Bronchial epithelial cell (primary cell): ENCODE measurements around the gene KIAA1217. TPM values are rescaled to one million over a fixed set of nuclear protein-coding genes. Genes with fewer than 3 reads are reported as not detected.
A peak's percentile ranks its signal among the peaks of the same experiment; 100 is the strongest.
"Not testable (repeated sequence)": the region's sequence is repeated elsewhere in the genome, so short reads cannot be mapped to it uniquely, and the experiment has no call there.

Experiments used
- DNase-seq: peaks from one replicate; pipeline ENCODE4 v3.0.0-alpha.2; 2010; ENCODE audit warnings: low read depth
- FAIRE-seq: peaks from 2 replicates; lab custom pipeline; 2011; peaks lifted over from hg19 to GRCh38; lab: Jason Lieb, UNC
- H3K27me3 ChIP-seq: 2 replicates; pipeline ENCODE4 v1.5.1; 2011; ENCODE audit warnings: low read length; ENCODE audit not compliant: control insufficient read depth, insufficient read depth
- H3K36me3 ChIP-seq: 2 replicates; pipeline ENCODE4 v1.5.1; 2011; ENCODE audit warnings: low read length; ENCODE audit not compliant: control insufficient read depth, insufficient read depth
- H3K4me3 ChIP-seq: 2 replicates; pipeline ENCODE4 v1.5.1; 2011; ENCODE audit warnings: mild to moderate bottlenecking, low read depth, low read length, control low read depth
- total RNA-seq: library from RNA; depleted of rRNA; stranded (reverse); fragments of >200 nt; gene quantifications from 2 replicates; pipeline ENCODE4 v1.2.1, GENCODE V29; 2014
- TF ChIP-seq, protein P1 (sequence below): IDR thresholded peaks from 2 replicates; pipeline ENCODE4 v1.5.1; 2011; ENCODE audit warnings: mild to moderate bottlenecking, moderate library complexity, low read length, control low read depth, inconsistent platforms; ENCODE audit not compliant: insufficient read depth, severe bottlenecking

KIAA1217 gene
- total RNA-seq, 1 donor from 2014 or later: 3.4 TPM

DNA sequence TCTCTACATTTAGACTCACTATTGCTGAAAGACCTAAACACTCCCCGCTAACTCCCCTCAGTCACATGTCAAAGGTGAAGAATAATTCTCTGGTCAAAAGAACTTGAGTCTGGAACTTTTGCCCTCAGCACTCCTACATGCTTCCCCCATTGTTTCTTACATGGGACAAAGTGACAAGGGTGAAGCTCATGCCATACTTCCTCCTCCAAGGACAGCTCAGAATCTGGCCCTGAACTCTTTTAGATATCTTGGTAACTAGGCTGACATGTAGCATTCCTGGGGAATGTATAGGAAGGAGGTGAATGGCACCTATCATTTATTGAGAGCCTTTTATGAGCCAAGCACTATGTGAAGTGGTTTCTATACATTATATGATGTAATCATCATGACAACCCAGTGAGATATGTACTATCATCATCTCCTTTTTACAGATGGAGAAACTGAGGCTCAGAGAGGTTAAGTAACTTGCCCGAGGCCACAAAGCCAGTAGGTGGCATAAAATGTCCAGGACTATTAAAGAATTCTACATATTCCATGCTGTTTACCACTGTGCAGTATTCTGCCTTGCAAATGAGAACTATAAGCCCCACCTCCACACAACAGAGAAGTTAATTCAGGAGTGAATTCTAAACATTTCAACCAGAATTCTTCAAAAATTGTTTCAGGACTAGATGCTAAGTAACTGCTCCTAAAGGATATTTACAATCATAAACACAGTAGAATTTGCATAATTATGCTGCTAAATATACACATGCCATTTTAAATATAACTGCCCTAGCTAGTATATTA is 268.2 kb downstream of the KIAA1217 start:
- H3K4me3 ChIP-seq: no peak overlapping the region
- FAIRE-seq (no peak), DNase-seq (no peak)
- H3K27me3 ChIP-seq: no peaks in the 10 kb centered on the region
- TF ChIP-seq, protein P1, sequence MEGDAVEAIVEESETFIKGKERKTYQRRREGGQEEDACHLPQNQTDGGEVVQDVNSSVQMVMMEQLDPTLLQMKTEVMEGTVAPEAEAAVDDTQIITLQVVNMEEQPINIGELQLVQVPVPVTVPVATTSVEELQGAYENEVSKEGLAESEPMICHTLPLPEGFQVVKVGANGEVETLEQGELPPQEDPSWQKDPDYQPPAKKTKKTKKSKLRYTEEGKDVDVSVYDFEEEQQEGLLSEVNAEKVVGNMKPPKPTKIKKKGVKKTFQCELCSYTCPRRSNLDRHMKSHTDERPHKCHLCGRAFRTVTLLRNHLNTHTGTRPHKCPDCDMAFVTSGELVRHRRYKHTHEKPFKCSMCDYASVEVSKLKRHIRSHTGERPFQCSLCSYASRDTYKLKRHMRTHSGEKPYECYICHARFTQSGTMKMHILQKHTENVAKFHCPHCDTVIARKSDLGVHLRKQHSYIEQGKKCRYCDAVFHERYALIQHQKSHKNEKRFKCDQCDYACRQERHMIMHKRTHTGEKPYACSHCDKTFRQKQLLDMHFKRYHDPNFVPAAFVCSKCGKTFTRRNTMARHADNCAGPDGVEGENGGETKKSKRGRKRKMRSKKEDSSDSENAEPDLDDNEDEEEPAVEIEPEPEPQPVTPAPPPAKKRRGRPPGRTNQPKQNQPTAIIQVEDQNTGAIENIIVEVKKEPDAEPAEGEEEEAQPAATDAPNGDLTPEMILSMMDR: no peak
- H3K36me3 ChIP-seq: peaks cover 25% of the 10 kb centered on the region

DNA sequence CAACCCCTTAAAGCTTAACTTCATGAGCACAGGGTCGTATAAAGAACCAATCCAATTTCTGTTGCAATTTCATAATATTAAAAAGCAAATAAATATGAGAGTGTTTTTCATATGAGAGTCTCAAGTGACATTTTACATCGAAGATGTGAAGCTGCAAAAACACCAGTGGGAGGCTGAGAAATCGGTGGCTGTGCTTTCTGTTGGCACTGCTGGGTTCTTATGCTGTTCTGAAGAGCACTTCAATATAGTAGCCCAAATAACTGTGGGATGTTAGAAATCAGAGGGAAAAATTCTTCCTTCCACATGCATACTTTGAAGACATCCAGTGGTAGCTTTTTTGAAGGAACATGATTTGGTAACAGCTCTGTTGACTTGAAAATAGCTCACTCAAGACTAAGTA is 269.0 kb downstream of the KIAA1217 start:
- no peak overlapping the region for H3K4me3 ChIP-seq
- peaks cover 21% of the 10 kb centered on the region for H3K36me3 ChIP-seq
- DNase-seq (no peak), FAIRE-seq (no peak)
- no peaks in the 10 kb centered on the region for H3K27me3 ChIP-seq
- TF ChIP-seq, protein P1: no peak

DNA sequence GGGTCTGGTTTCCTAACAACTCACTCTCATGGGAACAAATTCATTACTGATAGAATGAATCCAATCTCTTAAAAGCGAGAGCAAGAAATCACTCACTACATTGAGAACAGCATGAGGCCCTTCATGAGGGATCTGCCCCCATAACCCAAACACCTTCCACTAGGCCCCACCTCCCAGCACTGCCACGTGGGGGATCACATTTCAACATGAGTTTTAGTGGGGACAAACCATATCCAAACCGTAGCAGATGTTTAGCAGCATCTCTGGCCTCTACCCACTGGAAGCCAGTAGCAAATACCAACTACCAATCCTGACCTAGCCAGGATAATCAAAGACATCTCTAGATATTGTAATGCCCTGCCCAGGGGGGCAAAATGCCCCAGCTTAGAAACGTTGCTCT is 270.9 kb downstream of the KIAA1217 start:
- TF ChIP-seq, protein P1: no peak
- Histone ChIP-seq H3K4me3 (no peak overlapping the region), H3K27me3 (no peaks in the 10 kb centered on the region), H3K36me3 (peaks cover 11% of the 10 kb centered on the region)
- no peak for DNase-seq
- no peak for FAIRE-seq

DNA sequence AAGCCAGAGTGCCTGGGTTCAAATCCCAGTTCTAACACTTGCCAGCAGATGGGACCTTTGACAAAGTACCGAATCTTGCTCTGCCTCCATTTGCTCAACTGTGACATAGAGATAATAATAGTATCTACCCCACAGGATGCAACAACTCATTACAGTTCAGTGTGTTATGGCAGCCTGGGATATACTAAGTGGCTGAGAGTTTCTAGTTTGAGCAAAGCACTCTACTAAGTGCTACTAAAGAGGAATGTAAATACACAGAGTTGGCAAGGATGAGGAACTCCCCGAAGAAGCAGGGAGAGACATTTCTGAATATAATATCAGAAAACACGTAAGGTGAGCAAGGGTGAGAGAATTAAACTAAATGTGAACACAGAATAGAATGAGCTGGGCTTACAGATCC is 271.5 kb downstream of the KIAA1217 start:
- TF ChIP-seq, protein P1: no peak
- no peak for DNase-seq
- H3K4me3 ChIP-seq: no peak overlapping the region
- H3K36me3 ChIP-seq: peaks cover 12% of the 10 kb centered on the region
- H3K27me3 ChIP-seq: no peaks in the 10 kb centered on the region
- no peak for FAIRE-seq

DNA sequence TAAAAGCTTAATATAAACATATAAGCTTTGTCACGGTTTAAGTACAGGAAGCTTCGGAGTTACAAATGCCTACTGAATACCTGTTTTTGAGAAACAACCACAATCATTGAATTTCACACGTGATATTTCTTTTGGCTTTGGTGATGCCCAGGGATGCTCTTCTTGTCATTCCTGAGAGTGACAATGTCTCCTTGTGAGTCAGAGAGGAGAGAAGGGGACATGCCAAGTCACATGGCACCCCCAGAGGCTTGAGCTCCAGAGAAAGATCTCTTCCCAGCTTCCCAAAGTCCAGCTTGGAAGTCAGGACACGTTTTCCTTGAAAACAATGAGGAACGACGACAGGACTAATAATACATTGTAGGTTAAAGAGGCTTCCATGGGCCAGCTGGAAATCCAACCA is 272.3 kb downstream of the KIAA1217 start:
- TF ChIP-seq, protein P1: no peak
- H3K4me3 ChIP-seq: no peak overlapping the region
- DNase-seq (no peak), FAIRE-seq (peak; percentile 18)
- H3K36me3 ChIP-seq: peaks cover 14% of the 10 kb centered on the region
- H3K27me3 ChIP-seq: no peaks in the 10 kb centered on the region

DNA sequence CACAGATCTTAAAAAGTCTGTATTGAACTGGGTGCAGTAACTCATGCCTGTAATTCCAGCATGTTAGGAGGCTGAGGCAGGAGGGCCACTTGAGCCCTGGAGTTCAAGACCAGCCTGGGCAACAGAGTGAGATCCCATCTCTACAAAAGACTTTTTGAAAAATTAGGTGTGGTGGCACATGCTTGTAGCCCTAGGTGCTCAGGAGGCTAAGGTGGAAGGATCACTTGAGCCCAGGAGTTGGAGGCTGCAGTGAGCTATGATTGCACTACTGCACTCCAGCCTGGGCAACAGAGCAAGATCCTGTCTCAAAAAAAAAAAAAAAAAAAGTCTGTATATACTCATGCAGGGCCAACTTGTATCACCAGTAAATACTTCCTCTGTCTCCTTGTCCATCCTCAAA is 273.8 kb downstream of the KIAA1217 start:
- H3K36me3 ChIP-seq, DNase-seq, H3K27me3 ChIP-seq, H3K4me3 ChIP-seq, FAIRE-seq: not testable (repeated sequence)
